Lower leg skin (tissue), 4 donors: ENCODE data around the gene EFCAB12. TPM values are rescaled to one million over a fixed set of nuclear protein-coding genes. Genes with fewer than 3 reads are reported as not detected.

Experiments used
- DNase-seq, 2 donors: peaks; one replicate each; pipeline ENCODE4 v3.0.0-alpha.2; 2019; ENCODE audit warnings: low spot score in 2 of 2
- H3K4me3 ChIP-seq: fragments of 200-600 bp; sonication (generic); 2 replicates; pipeline ENCODE4 v1.5.1; 2017; ENCODE audit warnings: mild to moderate bottlenecking, low read depth; ENCODE audit not compliant: poor library complexity, severe bottlenecking
- CTCF ChIP-seq, 3 donors: fragments of 450-650 bp; IDR thresholded peaks; one replicate each; pipeline ENCODE4 v1.5.1; 2016; ENCODE audit warnings: antibody characterized with exemption in 3 of 3, mild to moderate bottlenecking in 3 of 3, moderate library complexity in 2 of 3
- POLR2A ChIP-seq, 2 donors: fragments of 450-650 bp; IDR thresholded peaks; one replicate each; pipeline ENCODE4 v1.6.1; 2016 to 2017; ENCODE audit warnings: antibody characterized with exemption in 2 of 2, mild to moderate bottlenecking in 1 of 2, moderate library complexity in 1 of 2
- WGBS, 2 donors: methylation state at CpG; one replicate each; pipeline ENCODE4 v1.1.5; 2018; 5-methylcytosine and 5-hydroxymethylcytosine counted together
- intact Hi-C: fragments of 100-400 bp; cut with DNase I; formaldehyde crosslinking; loops from one replicate; pipeline ENCODE4 v1.15.0; 2023; ENCODE audit warnings: low total_unique reads
- total RNA-seq, 4 donors: library from RNA; depleted of rRNA; stranded (reverse); fragments of >200 nt; gene quantifications; one replicate each; pipeline ENCODE4 v1.1.0, GENCODE V29; 2016

The EFCAB12 gene
- total RNA-seq, 4 donors from 2014 or later, result not detected

GRCh38 chr3:129377615-129378014 is 50.8 kb downstream of the EFCAB12 start:
- WGBS, 2 donors, result 83 to 100% methylated on average over 1 to 2 of the region's 2 CpGs
- intact Hi-C loops, result no loop called here
- DNase-seq, result no peak
- H3K4me3 ChIP-seq, result no peak overlapping the region
- TF ChIP-seq POLR2A (IDR thresholded peaks at IDR 0.05) (no peak), CTCF (IDR thresholded peaks at IDR 0.05) (no peak)

GRCh38 chr3:129375099-129375498 is 53.3 kb downstream of the EFCAB12 start:
- WGBS, 2 donors, result 76 to 87% methylated on average over 5 of the region's 5 CpGs
- TF ChIP-seq POLR2A (IDR thresholded peaks at IDR 0.05), result no peak
- no peak for TF ChIP-seq CTCF (IDR thresholded peaks at IDR 0.05)
- H3K4me3 ChIP-seq, result no peak overlapping the region
- intact Hi-C loops, result no loop called here
- no peak for DNase-seq

DNA sequence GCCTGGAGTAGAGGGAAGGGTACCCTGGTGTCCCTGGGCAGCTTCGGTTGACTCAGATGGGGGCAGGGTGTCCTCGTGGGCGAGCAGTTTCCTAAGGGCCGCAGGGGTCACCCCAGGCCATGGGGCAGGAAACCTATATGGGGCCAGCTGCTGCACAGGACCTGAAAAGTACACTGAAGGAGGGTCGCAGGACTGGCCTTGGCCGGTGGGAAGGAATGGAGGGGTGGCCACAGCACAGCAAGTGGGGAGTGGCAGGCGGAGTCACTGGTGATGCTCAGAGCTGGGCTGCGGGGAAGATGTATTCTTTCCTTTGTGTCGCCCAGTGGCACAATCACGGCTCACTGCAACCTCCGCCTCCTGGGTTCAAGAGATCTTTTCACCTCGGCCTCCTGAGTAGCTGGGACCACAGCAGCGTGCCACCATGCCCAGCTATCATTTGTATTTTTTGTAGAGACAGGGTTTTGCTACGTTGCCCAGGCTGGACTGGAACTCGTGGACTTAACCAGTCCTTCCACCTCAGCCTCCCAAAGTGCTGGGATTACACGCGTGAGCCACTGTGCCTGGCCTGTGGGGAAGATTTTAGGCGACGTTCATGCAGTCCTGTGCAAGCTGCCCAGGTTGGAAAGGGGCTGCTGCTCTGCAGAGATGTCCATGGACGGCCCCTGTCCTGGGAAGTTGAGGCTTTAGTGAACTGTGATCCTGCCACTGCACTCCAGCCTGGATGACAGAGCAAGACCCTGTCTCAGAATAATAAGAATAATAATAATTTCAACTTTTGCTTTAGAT is 57.2 kb downstream of the EFCAB12 start:
- H3K4me3 ChIP-seq, result no peak overlapping the region
- intact Hi-C loops, result no loop called here
- 82 to 85% methylated on average over 20 of the region's 20 CpGs for WGBS, 2 donors
- TF ChIP-seq POLR2A (IDR thresholded peaks at IDR 0.05) (no peak), CTCF (IDR thresholded peaks at IDR 0.05) (no peak)
- DNase-seq, result no peak

- no peak for DNase-seq
- TF ChIP-seq POLR2A (IDR thresholded peaks at IDR 0.05) (no peak), CTCF (IDR thresholded peaks at IDR 0.05) (no peak)
- H3K4me3 ChIP-seq, result no peak overlapping the region
- intact Hi-C loops, result no loop called here
- WGBS, 2 donors, result 91 to 96% methylated on average over 5 of the region's 5 CpGs
Observed at GRCh38 chr3:129370248-129370964, 58.0 kb downstream of the EFCAB12 start.

GRCh38 chr3:129369711-129370110 is 58.7 kb downstream of the EFCAB12 start:
- no peak overlapping the region for H3K4me3 ChIP-seq
- TF ChIP-seq CTCF (IDR thresholded peaks at IDR 0.05), result peak in 1 of 3 donors; percentile 3
- TF ChIP-seq POLR2A (IDR thresholded peaks at IDR 0.05), result no peak
- intact Hi-C loops, result no loop called here
- WGBS, 2 donors, result 92 to 97% methylated on average over 5 of the region's 5 CpGs
- DNase-seq, result no peak
